Pons (tissue), 1 donor: ENCODE data around the gene ZFYVE28.

Source experiments
- DNase-seq: peaks from one replicate; pipeline ENCODE4 v3.0.0-alpha.2; 2016; ENCODE audit warnings: low spot score

Gene ZFYVE28

GRCh38 chr4:2304321-2304876 is 114.0 kb downstream of the ZFYVE28 start:
- DNase-seq = no peak

GRCh38 chr4:2303686-2304320 is 114.6 kb downstream of the ZFYVE28 start:
- no peak for DNase-seq

- DNase-seq = no peak
Observed at GRCh38 chr4:2303121-2303685, 115.2 kb downstream of the ZFYVE28 start.

- DNase-seq = no peak
Observed at GRCh38 chr4:2302387-2303119, 115.9 kb downstream of the ZFYVE28 start.

- no peak for DNase-seq
Observed at GRCh38 chr4:2301806-2302205, 116.6 kb downstream of the ZFYVE28 start.

- no peak for DNase-seq
Observed at GRCh38 chr4:2301225-2301642, 117.2 kb downstream of the ZFYVE28 start.

- DNase-seq = no peak
Observed at GRCh38 chr4:2300431-2301224, 117.8 kb downstream of the ZFYVE28 start.

GRCh38 chr4:2299794-2300193 is 118.7 kb downstream of the ZFYVE28 start:
- no peak for DNase-seq

GRCh38 chr4:2298532-2298991 is 119.9 kb downstream of the ZFYVE28 start:
- no peak for DNase-seq

- no peak for DNase-seq
Observed at GRCh38 chr4:2297606-2298531, 120.6 kb downstream of the ZFYVE28 start.

GRCh38 chr4:2296631-2297601 is 121.5 kb downstream of the ZFYVE28 start:
- no peak for DNase-seq

GRCh38 chr4:2295900-2296442 is 122.5 kb downstream of the ZFYVE28 start:
- no peak for DNase-seq

GRCh38 chr4:2295500-2295899 is 122.9 kb downstream of the ZFYVE28 start:
- no peak for DNase-seq

GRCh38 chr4:2292646-2293108 is 125.8 kb downstream of the ZFYVE28 start:
- no peak for DNase-seq

- DNase-seq = no peak
Observed at GRCh38 chr4:2291705-2292645, 126.5 kb downstream of the ZFYVE28 start.

GRCh38 chr4:2290974-2291704 is 127.3 kb downstream of the ZFYVE28 start:
- no peak for DNase-seq

GRCh38 chr4:2290488-2290887 is 128.0 kb downstream of the ZFYVE28 start:
- no peak for DNase-seq

GRCh38 chr4:2289955-2290333 is 128.5 kb downstream of the ZFYVE28 start:
- DNase-seq = no peak
